ENCODE data around the gene IL9.

DNA sequence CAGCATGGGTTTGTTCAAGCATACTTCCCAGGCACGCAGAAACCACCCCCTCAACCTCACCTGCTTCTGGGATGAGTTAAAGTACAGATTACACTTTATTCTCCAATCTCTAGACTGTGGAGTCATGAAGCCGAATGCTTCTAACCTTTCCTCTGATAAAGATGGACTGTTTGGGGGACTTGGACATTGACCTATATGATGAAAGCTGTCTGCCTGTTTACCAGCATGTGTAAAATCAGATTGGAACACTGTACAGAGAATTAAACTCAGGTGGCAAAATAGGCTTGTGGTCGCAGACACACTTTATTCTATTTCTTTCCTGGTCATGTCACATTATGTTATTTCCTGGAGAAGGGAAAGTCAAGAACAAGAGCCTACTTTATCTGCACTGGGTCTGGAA, 25.7 kb downstream of the IL9 start:
- no peak for TF ChIP-seq POLR2A (IDR thresholded peaks at IDR 0.05)
- TF ChIP-seq, protein P1, sequence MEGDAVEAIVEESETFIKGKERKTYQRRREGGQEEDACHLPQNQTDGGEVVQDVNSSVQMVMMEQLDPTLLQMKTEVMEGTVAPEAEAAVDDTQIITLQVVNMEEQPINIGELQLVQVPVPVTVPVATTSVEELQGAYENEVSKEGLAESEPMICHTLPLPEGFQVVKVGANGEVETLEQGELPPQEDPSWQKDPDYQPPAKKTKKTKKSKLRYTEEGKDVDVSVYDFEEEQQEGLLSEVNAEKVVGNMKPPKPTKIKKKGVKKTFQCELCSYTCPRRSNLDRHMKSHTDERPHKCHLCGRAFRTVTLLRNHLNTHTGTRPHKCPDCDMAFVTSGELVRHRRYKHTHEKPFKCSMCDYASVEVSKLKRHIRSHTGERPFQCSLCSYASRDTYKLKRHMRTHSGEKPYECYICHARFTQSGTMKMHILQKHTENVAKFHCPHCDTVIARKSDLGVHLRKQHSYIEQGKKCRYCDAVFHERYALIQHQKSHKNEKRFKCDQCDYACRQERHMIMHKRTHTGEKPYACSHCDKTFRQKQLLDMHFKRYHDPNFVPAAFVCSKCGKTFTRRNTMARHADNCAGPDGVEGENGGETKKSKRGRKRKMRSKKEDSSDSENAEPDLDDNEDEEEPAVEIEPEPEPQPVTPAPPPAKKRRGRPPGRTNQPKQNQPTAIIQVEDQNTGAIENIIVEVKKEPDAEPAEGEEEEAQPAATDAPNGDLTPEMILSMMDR (IDR thresholded peaks at IDR 0.05): no peak

All from body of pancreas (tissue), 4 donors.